HuH-7 (cell line): ENCODE measurements around the gene HPCA.

Experiments used
- DNase-seq: peaks from one replicate; pipeline ENCODE4 v3.0.0; 2011; ENCODE audit warnings: low spot score

The HPCA gene

DNA sequence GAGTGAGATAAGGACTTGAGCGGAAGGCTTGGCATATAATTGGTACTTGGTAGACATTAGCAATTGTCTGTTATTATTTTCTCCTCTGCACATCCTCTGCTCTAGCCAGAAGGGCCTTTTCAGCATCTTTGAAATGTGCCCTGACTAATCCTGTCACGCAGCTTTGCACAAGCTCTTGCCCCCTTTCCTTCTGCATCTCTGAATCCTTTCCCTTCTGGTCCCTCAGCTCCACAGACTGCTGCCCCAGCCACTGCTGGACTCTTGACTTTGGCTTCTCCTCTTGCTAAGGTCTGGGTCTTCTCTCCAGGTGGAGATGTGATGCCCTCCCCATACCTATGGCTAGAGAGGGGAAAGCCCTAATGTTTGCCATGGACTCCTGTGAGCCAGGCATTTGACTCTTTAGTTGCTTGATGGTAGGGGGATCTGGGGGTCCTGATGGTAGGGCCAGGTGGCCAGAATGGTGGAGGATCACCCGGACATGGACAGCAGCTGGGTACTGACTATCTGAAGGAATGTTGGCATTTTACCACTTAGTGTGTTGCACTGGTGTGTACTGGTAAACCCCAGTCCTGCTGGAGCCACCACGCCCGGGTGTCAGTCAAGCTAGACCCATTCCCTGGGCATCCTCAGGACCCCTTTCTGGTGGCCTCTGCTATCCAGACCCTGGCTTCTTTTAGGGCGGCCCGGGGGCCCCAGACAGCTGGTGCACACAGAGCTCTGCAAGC, 4.4 kb downstream of the HPCA start:
- no peak for DNase-seq

DNA sequence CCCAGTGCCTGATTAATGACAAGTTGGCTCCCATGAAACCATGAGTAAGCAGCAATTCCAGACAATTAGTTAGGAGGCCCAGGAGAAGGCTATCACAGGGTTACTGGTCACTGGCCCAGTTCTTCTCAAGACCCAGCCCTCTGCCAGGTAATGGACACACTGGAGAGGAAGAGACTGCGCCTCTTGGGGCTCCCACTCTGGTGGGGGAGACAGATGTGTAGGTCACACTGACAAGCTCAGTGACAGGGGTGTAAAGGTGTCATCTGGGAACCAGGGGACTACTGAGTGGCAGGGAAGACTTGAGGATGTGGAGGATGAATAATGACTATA, 4.9 kb downstream of the HPCA start:
- no peak for DNase-seq

DNA sequence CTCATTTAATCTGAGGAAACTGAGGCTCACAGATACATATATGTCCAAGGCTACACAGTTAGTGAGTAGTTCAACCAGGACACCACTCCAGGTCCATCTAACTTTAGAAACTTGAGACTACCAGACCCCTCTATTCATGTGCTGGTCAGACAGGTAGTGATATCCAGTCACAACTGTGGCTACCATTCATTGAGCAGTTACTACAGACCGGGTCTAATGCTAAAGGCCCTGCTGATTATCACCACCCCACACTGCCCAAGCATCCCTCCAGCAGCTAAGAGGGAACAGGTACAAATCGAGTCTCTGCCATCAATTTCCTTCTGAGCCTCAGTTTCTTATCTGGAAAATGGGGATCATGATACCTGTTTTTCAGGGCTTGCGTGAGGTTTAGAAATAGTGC, 5.3 kb downstream of the HPCA start:
- no peak for DNase-seq

DNA sequence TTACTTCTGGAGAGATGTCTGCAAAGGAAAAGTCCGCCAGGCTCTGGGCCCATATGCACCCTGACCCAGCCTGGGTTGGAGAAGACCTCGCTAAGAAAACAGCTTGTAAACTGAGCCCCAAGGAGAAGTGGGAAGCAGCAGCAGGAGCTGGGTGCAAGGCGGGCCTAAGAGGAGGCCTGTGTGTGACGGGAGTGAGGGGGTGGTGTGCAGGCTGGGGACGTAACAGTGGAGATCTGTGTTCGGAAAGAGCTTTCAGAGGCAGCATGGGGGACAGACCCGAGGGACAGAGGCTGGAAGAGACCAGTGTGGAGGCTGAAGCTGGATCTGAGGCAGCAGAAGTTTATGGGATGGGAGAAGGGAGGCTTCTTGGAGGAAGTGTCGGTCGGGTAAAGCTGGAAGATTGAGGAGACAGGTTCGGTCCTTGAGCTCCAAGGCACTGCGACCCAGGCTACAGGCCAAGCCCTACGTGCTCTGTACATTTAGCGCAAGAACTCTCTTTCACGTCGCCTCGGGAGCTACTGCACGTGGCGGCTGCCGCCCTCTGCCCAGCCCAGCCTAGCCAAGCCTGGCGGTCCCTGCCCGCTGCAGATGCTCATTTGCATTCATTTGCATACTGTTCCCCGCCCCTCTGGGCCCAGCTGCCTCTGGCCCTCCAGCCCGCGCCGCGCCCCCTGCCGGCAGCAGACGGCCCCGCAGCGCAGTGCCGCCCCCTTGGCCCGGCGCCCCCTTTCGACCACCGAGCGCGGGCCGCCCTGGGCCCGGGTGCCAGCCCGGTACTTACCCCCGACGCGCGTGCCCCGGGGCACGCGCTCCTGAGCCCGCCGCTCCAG, 6.3 kb downstream of the HPCA start:
- DNase-seq = no peak

DNA sequence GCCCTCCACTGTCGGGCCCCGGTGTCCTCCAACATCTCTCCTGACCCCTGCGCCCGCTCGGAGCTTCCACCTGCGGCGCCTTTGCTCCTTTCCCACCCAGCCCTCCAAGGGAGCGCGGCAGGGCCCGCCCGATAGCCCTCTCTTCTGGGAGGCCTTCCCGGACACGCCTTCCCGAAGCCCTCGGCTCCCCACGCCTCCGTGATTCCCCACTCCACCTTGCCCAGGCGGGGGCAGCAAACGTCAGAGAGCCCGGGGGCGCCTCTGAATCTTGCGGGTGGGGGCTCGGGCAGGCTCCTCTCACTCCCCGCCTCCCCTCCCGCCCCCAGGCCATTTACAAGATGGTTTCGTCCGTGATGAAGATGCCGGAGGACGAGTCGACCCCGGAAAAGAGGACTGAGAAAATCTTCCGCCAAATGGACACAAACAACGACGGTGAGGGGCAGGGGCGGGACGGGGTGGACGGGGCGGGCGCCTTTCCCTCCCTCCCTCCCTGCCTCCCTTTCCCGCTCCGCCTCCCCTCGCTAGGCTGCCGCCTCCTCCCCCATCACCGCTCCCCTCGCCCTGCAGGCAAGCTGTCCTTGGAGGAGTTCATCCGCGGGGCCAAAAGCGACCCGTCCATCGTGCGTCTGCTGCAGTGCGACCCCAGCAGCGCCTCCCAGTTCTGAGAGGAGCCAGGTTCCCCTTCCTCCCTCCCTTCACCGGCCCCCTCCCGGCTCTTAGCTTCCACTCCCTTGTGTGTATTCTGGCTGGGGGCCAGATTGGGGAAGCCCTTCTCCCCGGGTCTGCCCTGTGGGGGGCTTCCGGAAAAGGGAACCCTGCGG, 7.1 kb downstream of the HPCA start:
- DNase-seq = no peak

DNA sequence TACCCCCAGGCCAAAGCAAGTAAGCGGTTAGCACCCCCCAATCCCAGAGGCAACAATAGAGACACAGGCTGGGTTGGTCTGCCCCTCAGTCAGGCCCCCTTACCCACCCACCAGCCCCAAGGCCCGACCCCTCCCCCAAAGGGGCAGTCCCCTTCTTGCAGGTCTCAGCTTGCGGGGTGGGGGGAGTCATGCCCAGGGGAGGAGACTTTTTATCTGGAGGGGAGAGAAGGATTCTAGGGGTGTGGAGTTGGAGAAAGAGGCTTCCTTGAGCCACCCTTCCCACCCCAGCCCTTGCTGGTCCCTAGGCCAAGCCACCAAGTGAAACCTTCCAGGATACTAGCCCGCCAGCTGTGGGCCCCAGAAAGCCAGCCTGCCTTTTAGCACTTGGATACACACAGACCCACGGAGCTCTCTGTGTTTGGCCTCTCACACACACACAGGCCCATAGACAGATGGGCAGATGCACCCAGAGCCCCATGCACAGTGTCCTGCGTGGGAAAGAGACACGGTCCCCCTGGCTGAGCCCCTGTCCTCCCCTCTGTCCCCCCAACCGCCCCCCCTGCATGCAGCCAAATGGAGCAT, 7.8 kb downstream of the HPCA start:
- DNase-seq = no peak

DNA sequence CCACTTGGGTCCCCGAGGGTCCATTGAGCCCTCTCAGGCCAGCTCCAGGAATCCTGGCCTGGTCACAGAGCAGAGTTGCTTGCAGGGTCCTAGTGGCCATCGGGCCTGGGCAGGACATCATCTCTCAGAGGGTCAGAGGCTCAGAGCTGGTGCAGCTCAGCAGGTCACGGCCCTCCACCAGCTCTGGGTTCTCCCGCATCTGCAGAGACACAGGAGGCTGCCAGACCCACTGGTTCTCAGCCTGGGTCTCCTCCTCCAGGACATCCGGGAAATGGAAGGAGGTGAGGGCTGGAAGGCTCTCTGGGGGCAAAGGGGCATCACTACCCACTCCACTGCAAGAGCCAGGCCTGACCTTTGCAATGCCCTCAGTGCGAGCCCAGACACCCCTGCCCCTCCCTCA, 8.4 kb downstream of the HPCA start:
- DNase-seq = no peak

DNA sequence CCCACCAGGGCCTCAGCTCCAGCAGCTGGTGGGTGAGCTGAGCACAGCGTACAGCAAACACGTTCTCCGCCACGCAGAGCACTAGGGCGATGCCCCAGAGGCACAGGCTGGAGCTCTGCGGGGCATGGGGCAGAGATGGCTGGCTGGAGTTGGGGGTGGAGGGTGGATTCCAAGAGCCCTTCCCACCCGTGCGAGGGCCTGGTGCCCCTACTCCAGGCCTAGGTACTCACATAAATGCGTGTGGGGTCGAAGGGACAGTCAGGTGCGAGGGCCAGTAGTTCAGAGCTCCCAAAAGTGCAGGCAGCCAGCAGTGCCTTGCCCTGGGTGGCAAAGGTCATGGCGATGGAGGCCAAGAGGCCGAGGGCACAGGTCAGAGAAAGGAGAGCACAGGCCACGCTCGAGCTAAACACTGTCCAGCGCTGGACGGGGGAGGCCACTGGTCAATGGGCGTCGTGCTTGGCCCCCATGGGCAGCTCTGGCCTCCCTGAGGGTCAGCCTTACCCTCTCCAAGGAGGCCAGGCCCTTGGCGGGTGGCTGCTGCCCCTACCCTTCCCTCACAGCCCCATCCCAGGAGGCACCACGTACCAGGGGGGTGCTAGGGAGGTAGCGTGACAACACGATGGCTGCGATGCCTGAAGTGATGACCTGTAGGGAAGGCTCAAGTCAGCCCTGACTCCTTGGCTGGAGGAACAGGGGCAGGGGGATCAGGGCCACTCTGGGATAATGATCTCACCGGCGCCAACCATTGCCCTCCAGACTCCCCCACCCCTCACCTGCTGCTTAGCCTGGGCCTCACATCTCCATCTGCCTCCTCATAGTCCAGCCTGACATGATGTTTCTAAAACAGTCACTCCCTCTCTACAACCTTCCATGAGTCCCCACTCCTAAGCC, 9.3 kb downstream of the HPCA start:
- DNase-seq = no peak

DNA sequence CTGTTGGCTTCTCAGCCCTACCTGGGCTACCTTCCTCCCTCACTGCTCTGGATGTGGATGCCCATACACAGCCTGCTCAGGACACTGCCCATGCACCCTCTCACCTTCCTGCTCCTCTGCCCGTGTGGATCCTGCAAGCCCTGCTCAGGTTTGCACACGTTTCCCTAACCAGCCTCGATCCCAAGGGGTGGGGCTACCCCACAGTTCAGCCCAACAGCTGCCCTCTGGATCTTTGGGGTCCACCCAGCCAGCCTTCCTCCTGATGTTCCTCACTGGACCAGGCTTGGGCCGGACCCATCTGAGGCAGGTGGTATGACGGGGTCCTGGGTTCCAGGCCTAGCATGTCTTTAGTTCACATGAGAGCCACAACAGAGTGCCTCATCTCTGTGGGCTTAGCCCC, 10.2 kb downstream of the HPCA start:
- DNase-seq = no peak

DNA sequence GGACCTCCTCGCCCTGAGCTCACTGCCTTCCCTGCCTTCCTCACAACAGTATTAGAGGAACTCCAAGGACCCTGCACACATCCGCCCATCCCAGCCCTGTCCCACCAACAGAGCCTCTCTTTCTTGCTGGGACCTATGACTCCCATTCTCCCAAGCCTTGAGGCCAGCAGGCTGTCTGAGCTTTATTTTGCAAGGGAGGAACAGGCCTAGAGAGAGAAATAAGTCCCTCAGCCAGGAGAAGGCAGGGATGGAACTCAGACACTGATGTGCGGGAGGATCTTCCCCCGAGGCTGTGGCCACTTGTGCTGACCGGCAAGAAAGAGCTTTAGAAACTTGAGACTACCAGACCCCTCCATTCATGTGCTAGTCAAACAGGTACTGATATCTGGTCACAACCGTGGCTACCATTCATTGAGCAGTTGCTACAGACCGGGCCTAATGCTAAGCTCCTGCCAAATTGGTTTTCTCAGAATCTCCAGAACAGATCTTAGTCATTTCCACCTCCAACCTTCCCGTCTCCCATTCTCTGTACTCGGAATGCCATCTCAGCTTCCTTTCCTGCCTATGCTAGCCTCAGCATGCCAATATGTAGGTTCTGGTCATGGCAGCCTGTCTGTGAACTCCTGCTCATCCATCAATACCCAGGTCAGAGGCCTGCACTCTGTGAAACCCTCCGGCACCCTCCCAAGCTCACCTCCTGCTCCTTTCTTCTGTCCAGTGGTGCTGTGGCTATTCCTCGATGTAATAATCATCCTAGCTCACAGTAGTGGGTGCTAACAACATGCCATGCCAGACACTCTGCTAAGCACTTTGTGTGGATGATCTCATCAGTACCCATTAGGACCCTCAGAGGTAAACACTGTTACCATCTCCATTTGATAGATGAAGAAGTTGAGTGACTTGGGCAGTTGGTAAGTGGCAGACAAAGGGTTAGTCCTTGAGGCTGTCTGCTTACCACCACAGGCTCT, 11.1 kb downstream of the HPCA start:
- DNase-seq = no peak

DNA sequence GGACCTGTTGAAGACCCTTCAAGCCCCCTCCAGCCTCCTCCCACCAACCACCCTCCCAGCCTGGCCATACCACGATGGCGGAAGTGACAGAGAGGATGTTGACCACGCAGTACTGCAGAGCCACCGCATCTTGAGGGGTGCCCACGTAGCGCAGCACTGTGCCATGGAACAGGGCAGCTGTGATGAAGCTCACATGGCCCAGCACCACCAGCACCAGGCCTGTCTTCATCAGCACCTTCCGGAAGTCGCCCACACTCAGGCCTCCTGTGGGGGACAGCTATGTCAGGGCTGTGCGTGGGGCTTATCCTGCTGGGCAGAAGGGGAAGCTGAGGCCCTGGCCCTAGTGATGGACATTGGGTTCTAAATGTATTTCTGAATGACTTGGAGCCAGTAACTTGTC, 11.8 kb downstream of the HPCA start:
- DNase-seq = no peak

DNA sequence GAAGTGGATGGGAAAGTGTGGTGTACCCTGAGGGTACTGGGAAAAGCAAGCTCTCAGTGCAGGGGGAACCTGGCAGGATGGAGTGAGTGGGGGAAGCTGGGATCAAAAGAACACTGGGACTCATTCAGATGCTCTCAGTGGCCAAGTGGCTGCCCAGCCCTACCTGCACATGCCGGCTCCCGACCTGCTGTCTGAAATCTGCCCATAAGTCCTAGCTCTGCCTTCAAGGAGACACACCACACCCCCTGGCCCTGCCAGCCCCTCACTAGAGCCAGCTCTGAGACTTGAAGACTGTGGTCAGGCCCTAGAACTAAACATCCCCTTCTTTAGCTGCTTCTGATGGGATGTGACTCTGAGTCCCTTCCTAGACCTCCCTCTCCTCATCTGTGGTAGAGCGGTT, 12.7 kb downstream of the HPCA start:
- peak; percentile 1 for DNase-seq

DNA sequence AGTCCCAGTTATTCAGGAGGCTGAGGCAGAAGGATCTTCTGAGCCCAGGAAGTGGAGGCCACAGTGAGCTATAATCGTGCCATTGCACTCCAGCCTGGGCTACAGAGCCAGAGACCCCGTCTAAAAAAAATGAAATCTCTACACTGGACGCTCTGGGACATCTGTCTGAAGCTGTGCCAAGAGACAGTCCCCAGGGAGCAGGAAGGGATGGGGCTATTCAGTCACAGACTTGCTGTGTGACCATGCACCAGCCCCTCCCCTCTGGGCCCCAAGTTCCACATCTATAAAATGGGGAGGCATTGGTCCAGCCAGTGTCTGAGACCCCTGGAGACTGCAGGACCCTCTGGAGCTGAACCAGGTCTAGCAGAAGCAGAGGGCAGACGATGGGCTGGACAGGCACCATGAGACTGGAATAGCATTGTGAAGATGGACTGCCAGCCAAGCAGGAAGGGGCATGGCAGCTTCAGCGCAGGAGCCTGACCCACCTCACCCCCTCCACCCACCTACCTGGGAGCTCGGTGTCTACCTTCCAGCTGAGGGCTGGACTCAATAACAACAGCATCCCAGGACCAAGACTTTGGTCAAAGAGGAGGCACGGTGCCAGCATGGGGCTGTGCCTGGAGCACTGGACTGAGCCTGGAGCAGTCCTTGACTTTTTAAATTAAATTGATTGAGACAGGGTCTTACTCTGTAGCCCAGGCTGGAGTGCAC, 13.4 kb downstream of the HPCA start:
- peak; percentile 10 for DNase-seq

DNA sequence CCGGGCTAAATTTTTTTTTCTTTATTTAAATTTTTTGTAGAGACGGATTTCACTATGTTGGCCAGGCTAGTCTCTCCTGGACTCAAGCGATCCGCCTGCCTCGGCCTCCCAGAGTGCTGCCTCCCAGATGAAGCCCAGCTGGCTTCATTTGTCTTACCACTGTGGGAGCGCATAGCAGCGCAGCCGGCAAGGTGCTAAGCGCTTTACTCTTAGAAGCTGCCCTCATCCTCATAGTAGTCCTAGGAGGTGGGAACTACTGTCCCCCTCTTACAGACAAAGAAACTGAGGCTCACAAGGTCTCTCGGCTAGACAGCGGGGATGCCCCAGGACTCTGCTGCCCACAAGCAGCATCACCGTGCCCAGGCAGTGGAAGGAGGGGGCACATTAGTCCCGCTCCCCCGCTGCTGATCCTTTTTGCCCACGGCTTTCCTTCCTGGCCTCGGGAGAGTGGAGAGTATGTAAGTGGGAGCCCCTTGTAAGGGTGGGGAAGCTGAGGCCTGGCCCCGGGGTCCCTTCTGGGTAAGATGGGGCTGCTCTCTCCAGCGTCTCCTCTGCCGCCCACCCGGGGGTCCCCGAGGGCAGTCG, 14.2 kb downstream of the HPCA start:
- DNase-seq = peak; percentile 12

DNA sequence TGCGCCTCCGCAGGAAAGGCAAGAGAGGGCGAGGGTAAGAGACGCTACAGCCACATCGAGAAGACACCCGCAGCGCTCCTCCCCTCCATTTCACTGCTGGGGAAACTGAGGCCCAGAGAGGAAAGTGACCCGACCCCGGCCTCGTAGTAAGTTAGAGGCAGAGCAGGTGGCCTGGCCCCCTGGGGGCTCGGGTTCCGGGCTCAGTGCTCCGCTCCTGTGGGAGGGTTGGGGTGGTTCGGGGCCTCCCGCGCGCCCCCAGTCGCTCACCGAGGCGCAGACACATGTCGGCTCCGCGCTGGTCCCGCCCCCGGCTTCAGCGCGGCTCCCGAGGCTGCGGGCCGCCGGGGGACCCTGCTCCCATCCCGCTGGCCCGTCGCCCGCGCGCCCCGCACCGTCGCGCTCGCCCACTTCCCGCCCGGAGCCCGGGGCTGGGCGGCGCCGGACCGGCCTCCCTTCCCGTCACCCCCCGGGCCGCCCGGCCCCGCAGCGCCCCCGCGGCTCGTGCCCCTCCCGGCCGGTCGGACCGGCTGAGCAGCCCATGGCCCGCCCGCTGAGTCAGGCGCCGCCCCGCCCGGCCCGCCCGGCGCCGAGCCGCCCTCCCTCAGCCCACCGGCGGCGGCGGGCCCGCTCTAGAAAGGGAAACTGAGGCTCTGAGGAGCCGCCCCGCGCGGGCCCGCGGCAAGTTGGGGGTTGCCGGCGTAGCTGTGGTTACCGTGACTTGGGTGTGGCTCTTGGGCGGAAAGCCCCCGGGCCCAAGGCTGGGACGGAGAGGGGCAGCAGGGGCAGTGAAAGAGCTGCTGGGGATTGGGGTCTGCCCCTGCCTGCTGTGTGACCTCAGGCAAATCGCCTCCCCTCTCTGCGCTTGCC, 14.9 kb downstream of the HPCA start, which contains the start of gene TMEM54:
Gene TMEM54 (minus strand): TSS at position 434 of the 867 bp plus-strand sequence. CDS start 151 bp downstream, at position 283.
- peak; percentile 56 for DNase-seq

DNA sequence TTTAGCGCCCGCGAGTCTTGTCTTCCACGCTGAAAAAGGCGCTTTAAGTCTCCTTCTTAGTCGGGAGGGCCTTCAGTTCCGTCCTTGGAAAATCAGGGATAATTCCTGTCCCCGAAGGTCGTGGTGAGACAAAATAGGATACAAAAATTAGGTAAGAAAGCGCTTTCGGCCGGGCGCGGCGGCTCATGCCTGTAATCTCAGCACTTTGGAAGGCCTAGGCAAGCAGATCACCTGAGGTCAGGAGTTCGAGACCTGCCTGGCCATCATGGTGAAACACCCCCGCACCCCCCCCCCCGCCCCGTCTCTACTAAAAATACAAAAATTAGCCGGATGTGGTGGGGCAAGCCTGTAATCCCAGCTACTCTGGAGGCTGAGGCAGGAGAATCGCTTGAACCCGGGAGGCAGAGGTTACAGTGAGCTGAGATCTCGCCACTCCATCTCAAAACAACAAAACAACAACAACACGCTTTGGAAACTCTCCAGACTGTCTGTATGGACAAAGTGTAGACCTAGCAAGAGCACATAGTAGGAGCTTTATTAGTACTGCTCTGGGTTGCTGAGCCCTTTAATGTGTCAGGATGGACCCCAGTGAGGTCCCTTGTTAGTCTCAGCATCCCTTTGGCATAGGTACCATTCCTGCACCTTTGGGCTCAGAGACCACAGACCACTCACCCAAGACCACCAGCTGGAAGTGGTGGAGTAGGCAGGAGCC, 15.7 kb downstream of the HPCA start:
- no peak for DNase-seq

DNA sequence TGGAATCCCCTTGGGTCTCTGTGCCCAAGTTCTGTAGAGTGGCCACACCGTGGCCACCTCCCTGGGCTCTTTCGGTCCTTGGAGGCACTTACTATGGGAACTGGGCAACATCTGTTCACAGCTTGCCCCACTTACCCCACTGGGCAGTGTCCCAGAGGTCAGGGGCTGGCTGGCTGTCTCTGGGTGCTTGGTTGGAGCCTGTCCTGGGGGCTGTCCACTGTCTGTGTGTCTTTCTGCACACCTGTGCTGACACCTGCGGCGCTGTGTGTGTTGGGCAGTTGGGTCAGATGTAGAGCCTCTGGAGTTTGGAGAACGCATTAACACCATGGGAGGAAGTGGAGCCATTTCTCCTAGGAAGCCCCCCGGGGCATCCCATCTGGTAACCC, 16.2 kb downstream of the HPCA start:
- no peak for DNase-seq
